SK-N-SH treated with all-trans-retinoic acid at 6 μM for 48 hours (cell line): ENCODE data around the gene PIH1D1.

Experiments
- ATAC-seq: fragments of 200-7000 bp; cut with Tn5 transposase; 3 replicates; pipeline ENCODE4 v1.9.1; 2020; ENCODE audit warnings: mild to moderate bottlenecking, moderate library complexity
- ARNTL ChIP-seq: fragments of 450-650 bp; formaldehyde crosslinking; IDR thresholded peaks from 2 replicates; pipeline ENCODE4 v1.5.0; 2020; ENCODE audit warnings: low read depth, mild to moderate bottlenecking, moderate library complexity, borderline replicate concordance
- BACH2 ChIP-seq: fragments of 250-450 bp; sonication (Bioruptor Pico); IDR thresholded peaks from 2 replicates; pipeline ENCODE4 v1.9.0; 2021; ENCODE audit warnings: mild to moderate bottlenecking, borderline replicate concordance
- CREB5 ChIP-seq: fragments of 250-450 bp; sonication (Bioruptor Pico); IDR thresholded peaks from 2 replicates; pipeline ENCODE4 v1.5.1; 2020; ENCODE audit warnings: low read depth, mild to moderate bottlenecking, moderate library complexity
- CSDC2 ChIP-seq: fragments of 250-450 bp; sonication (Bioruptor Pico); IDR thresholded peaks from 2 replicates; pipeline ENCODE4 v1.5.0; 2020; ENCODE audit warnings: mild to moderate bottlenecking, moderate library complexity
- CSRNP3 ChIP-seq: fragments of 250-450 bp; sonication (Bioruptor Pico); IDR thresholded peaks from 2 replicates; pipeline ENCODE4 v1.5.1; 2021; ENCODE audit warnings: mild to moderate bottlenecking, moderate library complexity
- ESRRG ChIP-seq: fragments of 250-450 bp; sonication (Bioruptor Pico); IDR thresholded peaks from 2 replicates; pipeline ENCODE4 v1.6.1; 2021; ENCODE audit warnings: mild to moderate bottlenecking
- GLIS3 ChIP-seq: fragments of 250-450 bp; sonication (Bioruptor Pico); IDR thresholded peaks from 2 replicates; pipeline ENCODE4 v1.5.0; 2020; ENCODE audit warnings: mild to moderate bottlenecking, moderate library complexity
- ISL1 ChIP-seq: fragments of 250-450 bp; sonication (Bioruptor Pico); IDR thresholded peaks from 2 replicates; pipeline ENCODE4 v2.1.2; 2022; ENCODE audit warnings: mild to moderate bottlenecking, moderate library complexity
- OSR1 ChIP-seq: fragments of 250-450 bp; sonication (Bioruptor Pico); IDR thresholded peaks from 2 replicates; pipeline ENCODE4 v1.8.0; 2022; ENCODE audit warnings: moderate library complexity, mild to moderate bottlenecking, inconsistent platforms
- PATZ1 ChIP-seq: fragments of 250-450 bp; sonication (Bioruptor Pico); IDR thresholded peaks from 2 replicates; pipeline ENCODE4 v1.8.0; 2020; ENCODE audit warnings: mild to moderate bottlenecking, moderate library complexity, borderline replicate concordance
- POU6F1 ChIP-seq: fragments of 250-450 bp; sonication (Bioruptor Pico); IDR thresholded peaks from 2 replicates; pipeline ENCODE4 v1.8.0; 2021; ENCODE audit warnings: low read depth, mild to moderate bottlenecking, moderate library complexity, borderline replicate concordance
- PPARA ChIP-seq: fragments of 250-450 bp; sonication (Bioruptor Pico); IDR thresholded peaks from 2 replicates; pipeline ENCODE4 v1.5.0; 2020; ENCODE audit warnings: mild to moderate bottlenecking, borderline replicate concordance
- RARB ChIP-seq: fragments of 250-450 bp; sonication (Bioruptor Pico); IDR thresholded peaks from 2 replicates; pipeline ENCODE4 v1.8.0; 2021; ENCODE audit warnings: mild to moderate bottlenecking, moderate library complexity
- SNAI2 ChIP-seq: fragments of 250-450 bp; sonication (Bioruptor Pico); IDR thresholded peaks from 2 replicates; pipeline ENCODE4 v1.5.0; 2020; ENCODE audit warnings: mild to moderate bottlenecking, moderate library complexity
- TCF4 ChIP-seq: fragments of 250-450 bp; sonication (Bioruptor Pico); IDR thresholded peaks from 2 replicates; pipeline ENCODE4 v1.8.0; 2021; ENCODE audit warnings: mild to moderate bottlenecking, moderate library complexity, borderline replicate concordance
- TOX ChIP-seq: fragments of 250-450 bp; sonication (Bioruptor Pico); IDR thresholded peaks from 2 replicates; pipeline ENCODE4 v1.8.0; 2021; ENCODE audit warnings: mild to moderate bottlenecking, moderate library complexity, borderline replicate concordance
- ZC3H10 ChIP-seq: fragments of 250-450 bp; sonication (Bioruptor Pico); IDR thresholded peaks from 2 replicates; pipeline ENCODE4 v1.5.1; 2021; ENCODE audit warnings: mild to moderate bottlenecking, moderate library complexity
- ZFP3 ChIP-seq: fragments of 250-450 bp; sonication (Bioruptor Pico); IDR thresholded peaks from 2 replicates; pipeline ENCODE4 v1.5.0; 2020; ENCODE audit warnings: mild to moderate bottlenecking, moderate library complexity
- ZFP30 ChIP-seq: fragments of 450-650 bp; formaldehyde crosslinking; IDR thresholded peaks from 2 replicates; pipeline ENCODE4 v1.5.0; 2022; ENCODE audit warnings: mild to moderate bottlenecking, moderate library complexity
- ZNF565 ChIP-seq: fragments of 450-650 bp; formaldehyde crosslinking; conservative IDR thresholded peaks from 2 replicates; pipeline ENCODE4 v1.5.0; 2020; ENCODE audit warnings: low read depth, mild to moderate bottlenecking, moderate library complexity
- ZNF70 ChIP-seq: fragments of 450-650 bp; formaldehyde crosslinking; IDR thresholded peaks from 2 replicates; pipeline ENCODE4 v1.5.0; 2020; ENCODE audit warnings: mild to moderate bottlenecking, moderate library complexity
- ZNF8 ChIP-seq: fragments of 450-650 bp; formaldehyde crosslinking; IDR thresholded peaks from 2 replicates; pipeline ENCODE4 v1.5.0; 2020; ENCODE audit warnings: mild to moderate bottlenecking, moderate library complexity

The PIH1D1 gene

GRCh38 chr19:49419173-49419572 lies 32.4 kb downstream of the PIH1D1 start:
- no peak for TF ChIP-seq BACH2 (CRISPR knock-in tag)
- TF ChIP-seq PATZ1 (CRISPR knock-in tag), result no peak
- TF ChIP-seq RARB (CRISPR knock-in tag), result no peak
- ATAC-seq, result no peak

- no peak for TF ChIP-seq CSDC2 (CRISPR knock-in tag)
- TF ChIP-seq ZNF565 (CRISPR knock-in tag), result no peak
- no peak for ATAC-seq
Measured at GRCh38 chr19:49418511-49418910, 33.1 kb downstream of the PIH1D1 start.

GRCh38 chr19:49417088-49417487 lies 34.5 kb downstream of the PIH1D1 start:
- ATAC-seq, result no peak
- no peak for TF ChIP-seq ZNF8 (CRISPR knock-in tag)
- no peak for TF ChIP-seq ISL1 (CRISPR knock-in tag)
- TF ChIP-seq OSR1 (CRISPR knock-in tag), result no peak
- no peak for TF ChIP-seq ESRRG (CRISPR knock-in tag)
- TF ChIP-seq BACH2 (CRISPR knock-in tag), result no peak
- no peak for TF ChIP-seq ZFP3 (CRISPR knock-in tag)
- no peak for TF ChIP-seq TOX (CRISPR knock-in tag)
- no peak for TF ChIP-seq RARB (CRISPR knock-in tag)
- TF ChIP-seq CSDC2 (CRISPR knock-in tag), result no peak
- TF ChIP-seq CSRNP3 (CRISPR knock-in tag), result no peak
- no peak for TF ChIP-seq CREB5 (CRISPR knock-in tag)
- no peak for TF ChIP-seq ZNF565 (CRISPR knock-in tag)
- TF ChIP-seq ARNTL, result no peak
- TF ChIP-seq PPARA (CRISPR knock-in tag), result no peak
- TF ChIP-seq POU6F1 (CRISPR knock-in tag), result no peak
- no peak for TF ChIP-seq ZC3H10
- no peak for TF ChIP-seq PATZ1 (CRISPR knock-in tag)
- TF ChIP-seq SNAI2, result no peak
- TF ChIP-seq ZNF70 (CRISPR knock-in tag), result no peak
- no peak for TF ChIP-seq GLIS3 (CRISPR knock-in tag)

GRCh38 chr19:49415810-49416200 lies 35.8 kb downstream of the PIH1D1 start:
- TF ChIP-seq ZNF70 (CRISPR knock-in tag) (no peak), SNAI2 (no peak), PPARA (CRISPR knock-in tag) (no peak), CSDC2 (CRISPR knock-in tag) (no peak), ARNTL (no peak), BACH2 (CRISPR knock-in tag) (no peak), ESRRG (CRISPR knock-in tag) (no peak), ZFP30 (CRISPR knock-in tag) (no peak), TCF4 (CRISPR knock-in tag) (no peak), ZNF8 (CRISPR knock-in tag) (no peak), RARB (CRISPR knock-in tag) (no peak), CSRNP3 (CRISPR knock-in tag) (no peak)
- no peak for ATAC-seq
